GM23248 (cell line): Measurements from ENCODE around the gene INTS14. TPM values are rescaled to one million over a fixed set of nuclear protein-coding genes. Genes with fewer than 3 reads are reported as not detected.
"Not testable (repeated sequence)": the region's sequence is repeated elsewhere in the genome, so short reads cannot be mapped to it uniquely, and the experiment has no call there.

Experiments
- DNase-seq: peaks from one replicate; pipeline ENCODE4 v3.0.0-alpha.2; 2015
- H2AFZ ChIP-seq: fragments of 200-600 bp; sonication (generic); 2 replicates; pipeline ENCODE4 v1.6.1; 2016; ENCODE audit warnings: antibody characterized with exemption
- H3F3A ChIP-seq: fragments of 200-600 bp; sonication (generic); 2 replicates; pipeline ENCODE4 v1.6.1; 2016; ENCODE audit warnings: mild to moderate bottlenecking, antibody characterized with exemption, mixed run types; ENCODE audit not compliant: insufficient read depth
- H3K27ac ChIP-seq: fragments of 200-600 bp; sonication (generic); 2 replicates; pipeline ENCODE4 v1.5.1; 2016; ENCODE audit warnings: mild to moderate bottlenecking
- H3K27me3 ChIP-seq: fragments of 200-600 bp; sonication (generic); replicated peaks from 2 replicates; pipeline ENCODE4 v1.6.1; 2016; ENCODE audit warnings: mild to moderate bottlenecking; ENCODE audit not compliant: insufficient read depth
- H3K36me3 ChIP-seq: fragments of 200-600 bp; sonication (generic); 2 replicates; pipeline ENCODE4 v1.6.1; 2016; ENCODE audit warnings: low read depth, mild to moderate bottlenecking
- H3K4me1 ChIP-seq: fragments of 200-600 bp; sonication (generic); 2 replicates; pipeline ENCODE4 v1.6.1; 2016; ENCODE audit warnings: mild to moderate bottlenecking; ENCODE audit not compliant: insufficient read depth
- H3K4me2 ChIP-seq: fragments of 200-600 bp; sonication (generic); one replicate; pipeline ENCODE4 v1.6.1; 2016; ENCODE audit warnings: mild to moderate bottlenecking; ENCODE audit not compliant: unreplicated experiment
- H3K4me3 ChIP-seq: fragments of 200-600 bp; sonication (generic); 2 replicates; pipeline ENCODE4 v1.5.1; 2016; ENCODE audit warnings: mild to moderate bottlenecking
- H3K79me2 ChIP-seq: fragments of 200-600 bp; sonication (generic); 2 replicates; pipeline ENCODE4 v1.6.1; 2016; ENCODE audit warnings: mild to moderate bottlenecking; ENCODE audit not compliant: insufficient read depth
- H3K9ac ChIP-seq: fragments of 200-600 bp; sonication (generic); 2 replicates; pipeline ENCODE4 v1.6.1; 2016; ENCODE audit warnings: mild to moderate bottlenecking
- H3K9me2 ChIP-seq: fragments of 200-600 bp; sonication (generic); 2 replicates; pipeline ENCODE4 v1.6.1; 2016; ENCODE audit warnings: mixed run types, mild to moderate bottlenecking, moderate library complexity; ENCODE audit not compliant: insufficient read depth
- H3K9me3 ChIP-seq: fragments of 200-600 bp; sonication (generic); one replicate; pipeline ENCODE4 v1.6.1; 2017; ENCODE audit warnings: low read depth
- H4K20me1 ChIP-seq: fragments of 200-600 bp; sonication (generic); 2 replicates; pipeline ENCODE4 v1.6.0; 2016; ENCODE audit not compliant: insufficient read depth
- EZH2 ChIP-seq: fragments of 200-600 bp; sonication (generic); IDR thresholded peaks from 2 replicates; pipeline ENCODE4 v1.6.1; 2018; ENCODE audit warnings: antibody characterized with exemption, mild to moderate bottlenecking; ENCODE audit not compliant: insufficient read depth, poor library complexity, severe bottlenecking
- EZH2phosphoT487 ChIP-seq: fragments of 200-600 bp; sonication (generic); IDR thresholded peaks from 2 replicates; pipeline ENCODE4 v1.6.1; 2018; ENCODE audit warnings: antibody characterized with exemption, moderate library complexity, mild to moderate bottlenecking, low read depth; ENCODE audit not compliant: insufficient read depth
- WGBS, 2 experiments: methylation state at CpG; one replicate each; pipeline ENCODE4 v1.1.6; 2015 to 2017; ENCODE audit warnings: low lambda C conversion rate in 2 of 2, low coverage in 1 of 2; ENCODE audit errors: missing lambda C conversion rate in 2 of 2; 5-methylcytosine and 5-hydroxymethylcytosine counted together
- in situ Hi-C: fragments of 300-500 bp; cut with MboI; formaldehyde crosslinking; loops from 2 replicates; pipeline ENCODE4 v1.15.0; 2020
- polyA plus RNA-seq: library from polyadenylated mRNA; unstranded; fragments of >200 nt; fragmentation: Nextera tagmentation; extraction: Ambion mirVana; gene quantifications from 2 replicates; pipeline ENCODE4 v1.2.1, GENCODE V29; 2016
- total RNA-seq: library from RNA; depleted of rRNA; stranded (reverse); fragments of >200 nt; shearing (Covaris generic); gene quantifications from 2 replicates; pipeline ENCODE4 v1.2.3, GENCODE V29; 2014

INTS14 gene
- total and polyA plus RNA-seq, 2 experiments from 2014 or later, result 31.7 to 41.4 TPM

DNA sequence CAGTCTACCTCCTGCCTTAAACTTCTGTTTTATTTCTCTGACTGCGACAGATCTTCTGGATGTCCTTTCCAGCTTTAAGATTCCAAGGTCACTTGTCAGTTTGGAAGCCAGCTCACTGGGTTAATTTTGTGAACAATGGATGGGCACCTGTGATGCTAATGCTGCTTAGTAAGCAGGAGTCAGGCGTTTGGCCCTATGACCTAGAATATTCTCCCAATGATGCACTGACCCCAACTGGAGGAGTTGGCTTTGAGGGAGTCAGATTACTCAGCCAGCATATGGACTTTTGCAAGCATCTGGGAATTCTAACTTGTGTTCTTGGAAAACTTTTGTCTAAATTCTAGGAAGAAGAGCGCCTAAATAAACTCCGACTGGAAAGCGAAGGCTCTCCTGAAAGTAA lies 52.6 kb downstream of the INTS14 start:
- H4K20me1 ChIP-seq, result no peaks in the 10 kb centered on the region
- no peaks in the 10 kb centered on the region for H3K27me3 ChIP-seq
- H3K9ac ChIP-seq, result no peak overlapping the region
- peaks cover 6% of the 10 kb centered on the region; the same call in 1 of the 2 replicates for H3K4me1 ChIP-seq
- H3K4me3 ChIP-seq, result no peak overlapping the region
- no peak overlapping the region for H2AFZ ChIP-seq
- H3K27ac ChIP-seq, result 0 out of 2 replicates have a peak overlapping the region, but pooled peaks have one; percentile 8
- H3K4me2 ChIP-seq, result no peak overlapping the region
- no peaks in the 10 kb centered on the region for H3K9me2 ChIP-seq
- TF ChIP-seq EZH2phosphoT487 (no peak), EZH2 (no peak)
- peaks cover 27% of the 10 kb centered on the region for H3K79me2 ChIP-seq
- peaks cover 13% of the 10 kb centered on the region for H3F3A ChIP-seq
- in situ Hi-C loops, result no loop called here
- WGBS, 2 experiments, result 80 to 82% methylated on average over 5 of the region's 5 CpGs
- H3K9me3 ChIP-seq, result no peaks in the 10 kb centered on the region
- peaks cover 23% of the 10 kb centered on the region for H3K36me3 ChIP-seq
- DNase-seq, result peak; percentile 64

DNA sequence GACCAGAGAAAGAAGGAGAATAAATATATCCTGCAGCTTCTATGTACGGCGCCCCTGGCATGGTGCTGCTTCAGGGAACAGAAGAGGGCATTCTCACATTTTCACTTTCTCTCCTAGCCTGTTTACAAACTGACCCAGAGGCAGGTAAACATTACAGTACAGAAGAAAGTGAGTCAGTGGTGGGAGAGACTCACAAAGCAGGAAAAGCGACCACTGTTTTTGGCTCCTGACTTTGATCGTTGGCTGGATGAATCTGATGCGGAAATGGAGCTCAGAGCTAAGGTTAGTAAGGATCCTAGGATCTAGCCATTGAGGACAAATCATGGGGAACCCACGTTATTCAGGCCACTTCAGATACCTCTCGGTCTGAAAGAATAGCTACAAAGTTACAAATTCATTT lies 54.3 kb downstream of the INTS14 start:
- in situ Hi-C loops, result no loop called here
- Histone ChIP-seq H3F3A (peaks cover 13% of the 10 kb centered on the region), H3K27ac (no peak overlapping the region), H3K4me1 (peaks cover 6% of the 10 kb centered on the region; the same call in 1 of the 2 replicates), H3K79me2 (peaks cover 40% of the 10 kb centered on the region), H3K9ac (no peak overlapping the region), H3K36me3 (peaks cover 20% of the 10 kb centered on the region), H3K9me3 (no peaks in the 10 kb centered on the region), H3K4me3 (no peak overlapping the region), H3K9me2 (no peaks in the 10 kb centered on the region), H4K20me1 (no peaks in the 10 kb centered on the region), H2AFZ (no peak overlapping the region), H3K27me3 (no peaks in the 10 kb centered on the region), H3K4me2 (no peak overlapping the region)
- DNase-seq, result no peak
- TF ChIP-seq EZH2, result no peak
- TF ChIP-seq EZH2phosphoT487, result no peak
- WGBS, 2 experiments, result 96% methylated on average over 7 of the region's 7 CpGs

DNA sequence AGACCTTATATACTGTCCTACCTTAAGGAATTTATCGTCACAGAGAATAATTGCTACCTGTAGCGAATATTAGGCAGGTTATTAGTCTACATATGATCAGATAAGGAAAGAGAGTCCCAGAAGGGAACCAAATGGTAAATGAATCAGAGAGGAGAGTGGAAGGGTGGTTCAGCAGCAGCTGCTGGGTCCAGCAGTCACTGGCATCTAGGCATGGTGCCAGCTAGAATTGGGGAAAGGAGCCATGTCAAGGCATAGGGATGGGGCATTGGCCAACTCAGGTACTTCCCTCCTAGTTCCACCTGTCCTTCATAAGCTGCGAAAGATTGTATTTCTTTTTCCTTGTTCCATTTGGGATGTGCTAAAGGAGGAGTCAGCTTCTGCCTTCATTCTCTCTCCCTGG lies 57.2 kb downstream of the INTS14 start:
- H4K20me1 ChIP-seq, result no peaks in the 10 kb centered on the region
- peaks cover 13% of the 10 kb centered on the region for H3F3A ChIP-seq
- H3K27me3 ChIP-seq, result no peaks in the 10 kb centered on the region
- H3K27ac ChIP-seq, result no peak overlapping the region
- H3K9me3 ChIP-seq, result no peaks in the 10 kb centered on the region
- H2AFZ ChIP-seq, result no peak overlapping the region
- H3K9me2 ChIP-seq, result no peaks in the 10 kb centered on the region
- H3K79me2 ChIP-seq, result peaks cover 50% of the 10 kb centered on the region
- H3K9ac ChIP-seq, result no peak overlapping the region
- in situ Hi-C loops, result no loop called here
- H3K4me3 ChIP-seq, result no peak overlapping the region
- no peaks in the 10 kb centered on the region; the same call in 1 of the 2 replicates for H3K36me3 ChIP-seq
- no peak for TF ChIP-seq EZH2phosphoT487
- no peak for TF ChIP-seq EZH2
- WGBS, 2 experiments, result 97 to 99% methylated on average over 3 of the region's 3 CpGs
- H3K4me1 ChIP-seq, result peaks cover 6% of the 10 kb centered on the region; the same call in 1 of the 2 replicates
- H3K4me2 ChIP-seq, result no peak overlapping the region
- no peak for DNase-seq

DNA sequence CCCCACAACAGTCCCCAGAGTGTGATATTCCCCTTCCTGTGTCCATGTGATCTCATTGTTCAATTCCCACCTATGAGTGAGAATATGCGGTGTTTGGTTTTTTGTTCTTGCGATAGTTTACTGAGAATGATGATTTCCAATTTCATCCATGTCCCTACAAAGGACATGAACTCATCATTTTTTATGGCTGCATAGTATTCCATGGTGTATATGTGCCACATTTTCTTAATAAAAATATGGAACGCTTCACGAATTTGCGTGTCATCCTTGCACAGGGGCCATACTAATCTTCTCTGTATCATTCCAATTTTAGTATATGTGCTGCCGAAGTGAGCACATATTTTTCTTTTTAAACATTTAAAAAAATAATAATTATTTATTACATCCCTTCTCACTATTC lies 58.1 kb downstream of the INTS14 start:
- H3K27ac ChIP-seq, H4K20me1 ChIP-seq, H3F3A ChIP-seq, H3K9ac ChIP-seq, H3K4me1 ChIP-seq, H3K4me2 ChIP-seq, H3K27me3 ChIP-seq, H2AFZ ChIP-seq, in situ Hi-C loops, H3K9me2 ChIP-seq, H3K9me3 ChIP-seq, H3K36me3 ChIP-seq, H3K4me3 ChIP-seq, DNase-seq: not testable (repeated sequence)
- peaks cover 59% of the 10 kb centered on the region for H3K79me2 ChIP-seq
- 97 to 99% methylated on average over 4 of the region's 6 CpGs for WGBS, 2 experiments

DNA sequence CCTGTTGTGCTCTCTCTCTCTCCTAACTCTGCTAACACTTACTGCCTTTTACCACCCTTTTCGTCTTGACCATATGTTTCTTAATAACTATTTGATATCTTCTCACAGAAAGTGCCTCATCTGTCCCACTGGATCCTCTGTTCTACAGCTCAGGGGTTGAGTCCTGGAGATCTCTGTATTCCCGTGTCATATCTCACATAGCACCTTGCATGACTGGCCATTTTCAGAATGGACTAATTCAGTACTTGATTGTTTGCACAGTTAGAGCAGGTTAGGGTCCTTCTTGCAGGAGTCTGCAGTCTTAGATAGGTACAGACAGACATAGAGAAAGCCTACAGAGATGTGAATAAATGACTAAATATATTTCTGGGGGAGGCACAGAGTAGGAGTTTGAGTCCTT lies 59.7 kb downstream of the INTS14 start:
- DNase-seq, result no peak
- Histone ChIP-seq H3K27me3 (no peaks in the 10 kb centered on the region), H3K9me2 (no peaks in the 10 kb centered on the region), H3K4me2 (no peak overlapping the region), H3F3A (no peaks in the 10 kb centered on the region), H3K4me3 (no peak overlapping the region), H3K27ac (no peak overlapping the region), H3K9me3 (no peaks in the 10 kb centered on the region), H4K20me1 (no peaks in the 10 kb centered on the region), H2AFZ (no peak overlapping the region), H3K4me1 (no peaks in the 10 kb centered on the region), H3K36me3 (no peaks in the 10 kb centered on the region), H3K9ac (no peak overlapping the region), H3K79me2 (peaks cover 76% of the 10 kb centered on the region)
- in situ Hi-C loops, result no loop called here
- TF ChIP-seq EZH2 (no peak), EZH2phosphoT487 (no peak)
- WGBS, 2 experiments, result 73 to 76% methylated on average over 2 of the region's 2 CpGs
